Sciatic nerve (tissue), 2 donors: Measurements from ENCODE around the gene MN1. TPM values are rescaled to one million over a fixed set of nuclear protein-coding genes. Genes with fewer than 3 reads are reported as not detected.
A peak's percentile ranks its signal among the peaks of the same experiment; 100 is the strongest.

Experiments used
- ATAC-seq: fragments of 200-7000 bp; cut with Tn5 transposase; one replicate; pipeline ENCODE4 v1.9.1; 2020; ENCODE audit warnings: mild to moderate bottlenecking, moderate library complexity
- DNase-seq: peaks from one replicate; pipeline ENCODE4 v3.0.0-alpha.2; 2020; ENCODE audit warnings: low spot score
- intact Hi-C: fragments of 100-400 bp; cut with DNase I; formaldehyde crosslinking; loops from one replicate; pipeline ENCODE4 v1.14.2; 2022
- total RNA-seq: library from RNA; stranded (reverse); fragmentation: NEBNext Ultra II Directional; extraction: Animal tissue kit (Norgen Biotek cat#: 25700); gene quantifications from one replicate; pipeline ENCODE4 v1.2.1, GENCODE V29; 2021
- donor health status: DM: no; HTN: no; CAD: no.
- donor health status: DM: no; HTN: no; CAD: no.

The MN1 gene
- total RNA-seq, 1 donor from 2014 or later: 10.4 TPM

GRCh38 chr22:27791159-27791858 is 10.2 kb downstream of the MN1 start:
- DNase-seq: no peak
- ATAC-seq: no peak
- intact Hi-C loops: no loop called here

GRCh38 chr22:27790376-27791158 is 11.0 kb downstream of the MN1 start:
- DNase-seq (no peak), ATAC-seq (no peak)
- intact Hi-C loops: no loop called here

GRCh38 chr22:27788500-27789288 is 12.9 kb downstream of the MN1 start:
- DNase-seq: no peak
- no peak for ATAC-seq
- intact Hi-C loops: no loop called here

GRCh38 chr22:27786965-27787364 is 14.6 kb downstream of the MN1 start:
- intact Hi-C loops: no loop called here
- ATAC-seq (no peak), DNase-seq (no peak)

- intact Hi-C loops: no loop called here
- DNase-seq (no peak), ATAC-seq (no peak)
These were observed 15.1 kb downstream of the MN1 start for GRCh38 chr22:27786291-27786932.

GRCh38 chr22:27785831-27786230 is 15.7 kb downstream of the MN1 start:
- no peak for DNase-seq
- intact Hi-C loops: no loop called here
- no peak for ATAC-seq

- ATAC-seq (no peak), DNase-seq (no peak)
- intact Hi-C loops: no loop called here
These were observed 17.5 kb downstream of the MN1 start for GRCh38 chr22:27784120-27784475.

GRCh38 chr22:27783436-27784119 is 18.0 kb downstream of the MN1 start:
- DNase-seq (no peak), ATAC-seq (no peak)
- intact Hi-C loops: no loop called here

- ATAC-seq (no peak), DNase-seq (no peak)
- intact Hi-C loops: no loop called here
These were observed 19.5 kb downstream of the MN1 start for GRCh38 chr22:27782088-27782487.

GRCh38 chr22:27780161-27780575 is 21.4 kb downstream of the MN1 start:
- no peak for DNase-seq
- no peak for ATAC-seq
- intact Hi-C loops: no loop called here

GRCh38 chr22:27779643-27780042 is 21.9 kb downstream of the MN1 start:
- ATAC-seq (no peak), DNase-seq (no peak)
- intact Hi-C loops: no loop called here

GRCh38 chr22:27778294-27779090 is 23.1 kb downstream of the MN1 start:
- DNase-seq (no peak), ATAC-seq (peak; percentile 33)
- intact Hi-C loops: no loop called here

- DNase-seq: no peak
- ATAC-seq: no peak
- intact Hi-C loops: no loop called here
These were observed 24.4 kb downstream of the MN1 start for GRCh38 chr22:27777128-27777527.

GRCh38 chr22:27776650-27776958 is 25.0 kb downstream of the MN1 start:
- intact Hi-C loops: no loop called here
- DNase-seq: no peak
- ATAC-seq: peak; percentile 6

GRCh38 chr22:27775758-27776649 is 25.6 kb downstream of the MN1 start:
- peak; percentile 48 for ATAC-seq
- intact Hi-C loops: no loop called here
- no peak for DNase-seq

- intact Hi-C loops: no loop called here
- no peak for ATAC-seq
- DNase-seq: no peak
These were observed 26.4 kb downstream of the MN1 start for GRCh38 chr22:27775087-27775698.

- intact Hi-C loops: no loop called here
- DNase-seq: no peak
- no peak for ATAC-seq
These were observed 27.4 kb downstream of the MN1 start for GRCh38 chr22:27774200-27774599.
